BE2C (cell line): Measurements from ENCODE around the gene CRIP2.

Source experiments
- DNase-seq: peaks from one replicate; pipeline ENCODE4 v3.0.0-alpha.2; 2020
- H3K27me3 ChIP-seq: fragments of 250-450 bp; sonication (Bioruptor Pico); 2 replicates; pipeline ENCODE4 v1.5.1; 2020; ENCODE audit warnings: mild to moderate bottlenecking
- H3K36me3 ChIP-seq: fragments of 250-450 bp; sonication (Bioruptor Pico); 2 replicates; pipeline ENCODE4 v1.5.1; 2020; ENCODE audit warnings: mild to moderate bottlenecking
- H3K4me1 ChIP-seq: fragments of 250-450 bp; sonication (Bioruptor Pico); 2 replicates; pipeline ENCODE4 v1.5.1; 2020
- H3K4me3 ChIP-seq: 2 replicates; pipeline ENCODE4 v1.5.1; 2011; ENCODE audit warnings: low read depth, low read length
- H3K9me3 ChIP-seq: fragments of 250-450 bp; sonication (Bioruptor Pico); 2 replicates; pipeline ENCODE4 v1.5.1; 2020
- TF ChIP-seq, protein P1 (sequence below): IDR thresholded peaks from 2 replicates; pipeline ENCODE4 v1.5.1; 2012; ENCODE audit warnings: mild to moderate bottlenecking, low read depth, low read length

Gene CRIP2

DNA sequence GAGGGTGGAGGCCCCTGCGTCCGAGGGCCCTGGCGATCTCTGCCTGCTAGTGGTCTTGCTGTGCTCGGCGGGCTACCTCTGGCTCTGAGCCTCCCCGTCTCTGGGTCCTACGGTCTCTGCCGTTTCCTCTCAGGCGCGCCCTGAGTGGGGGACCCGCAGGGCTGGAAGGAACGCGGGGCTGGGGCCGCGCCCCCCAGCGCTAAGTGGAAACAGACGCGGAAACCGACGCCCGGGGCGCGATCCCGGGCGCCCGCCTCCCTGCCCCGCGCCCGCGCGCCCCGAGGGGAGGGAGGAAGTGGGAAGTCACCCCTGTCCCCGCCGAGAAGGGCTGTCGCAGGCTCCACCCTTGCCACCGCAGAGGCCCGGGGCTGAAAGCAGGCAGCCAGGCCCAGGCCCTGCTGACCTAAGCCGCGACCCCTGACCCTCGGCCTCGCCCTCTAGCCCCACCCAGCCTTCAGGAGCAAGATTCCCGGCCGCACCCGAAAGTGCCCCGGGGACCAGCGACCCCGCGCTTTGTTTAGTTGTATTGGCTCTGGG, 12.9 kb downstream of the CRIP2 start:
- no peak for DNase-seq

DNA sequence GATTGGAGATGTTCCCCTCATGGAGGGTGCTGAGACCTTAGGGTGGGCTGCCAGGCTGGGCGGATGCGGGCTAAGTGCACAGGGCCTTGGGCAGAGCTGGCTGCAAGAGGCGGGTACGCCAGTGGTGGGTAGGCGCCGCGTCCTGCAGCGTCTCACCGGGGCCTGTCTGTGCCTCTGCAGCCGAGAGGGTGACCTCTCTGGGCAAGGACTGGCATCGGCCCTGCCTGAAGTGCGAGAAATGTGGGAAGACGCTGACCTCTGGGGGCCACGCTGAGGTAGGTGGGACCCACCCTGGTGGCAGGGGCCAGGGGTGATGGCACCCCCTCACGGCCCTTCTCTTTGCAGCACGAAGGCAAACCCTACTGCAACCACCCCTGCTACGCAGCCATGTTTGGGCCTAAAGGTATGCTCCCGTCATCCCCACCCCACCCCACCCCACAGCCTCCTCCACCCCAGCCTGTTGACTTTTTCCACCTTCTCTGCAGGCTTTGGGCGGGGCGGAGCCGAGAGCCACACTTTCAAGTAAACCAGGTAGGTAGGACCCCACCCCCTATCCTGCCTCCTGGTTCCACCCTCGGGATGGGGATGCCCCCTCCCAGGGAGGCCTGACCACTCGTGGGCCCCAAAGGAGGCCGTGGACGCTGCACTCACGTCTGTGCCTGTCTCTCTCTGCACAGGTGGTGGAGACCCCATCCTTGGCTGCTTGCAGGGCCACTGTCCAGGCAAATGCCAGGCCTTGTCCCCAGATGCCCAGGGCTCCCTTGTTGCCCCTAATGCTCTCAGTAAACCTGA, 13.6 kb downstream of the CRIP2 start:
- no peak for DNase-seq

More for the DNA sequence above, 12.9 kb downstream of the CRIP2 start:
- H3K4me1 ChIP-seq = peaks cover 49% of the 10 kb centered on the region
- no peaks in the 10 kb centered on the region for H3K9me3 ChIP-seq
- TF ChIP-seq, protein P1, sequence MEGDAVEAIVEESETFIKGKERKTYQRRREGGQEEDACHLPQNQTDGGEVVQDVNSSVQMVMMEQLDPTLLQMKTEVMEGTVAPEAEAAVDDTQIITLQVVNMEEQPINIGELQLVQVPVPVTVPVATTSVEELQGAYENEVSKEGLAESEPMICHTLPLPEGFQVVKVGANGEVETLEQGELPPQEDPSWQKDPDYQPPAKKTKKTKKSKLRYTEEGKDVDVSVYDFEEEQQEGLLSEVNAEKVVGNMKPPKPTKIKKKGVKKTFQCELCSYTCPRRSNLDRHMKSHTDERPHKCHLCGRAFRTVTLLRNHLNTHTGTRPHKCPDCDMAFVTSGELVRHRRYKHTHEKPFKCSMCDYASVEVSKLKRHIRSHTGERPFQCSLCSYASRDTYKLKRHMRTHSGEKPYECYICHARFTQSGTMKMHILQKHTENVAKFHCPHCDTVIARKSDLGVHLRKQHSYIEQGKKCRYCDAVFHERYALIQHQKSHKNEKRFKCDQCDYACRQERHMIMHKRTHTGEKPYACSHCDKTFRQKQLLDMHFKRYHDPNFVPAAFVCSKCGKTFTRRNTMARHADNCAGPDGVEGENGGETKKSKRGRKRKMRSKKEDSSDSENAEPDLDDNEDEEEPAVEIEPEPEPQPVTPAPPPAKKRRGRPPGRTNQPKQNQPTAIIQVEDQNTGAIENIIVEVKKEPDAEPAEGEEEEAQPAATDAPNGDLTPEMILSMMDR = no peak
- H3K4me3 ChIP-seq = peak overlapping the region; percentile 58
- 0 out of 2 replicates have a peak, but pooled peaks cover under 1% of the 10 kb centered on the region for H3K36me3 ChIP-seq
- H3K27me3 ChIP-seq = no peaks in the 10 kb centered on the region

DNA sequence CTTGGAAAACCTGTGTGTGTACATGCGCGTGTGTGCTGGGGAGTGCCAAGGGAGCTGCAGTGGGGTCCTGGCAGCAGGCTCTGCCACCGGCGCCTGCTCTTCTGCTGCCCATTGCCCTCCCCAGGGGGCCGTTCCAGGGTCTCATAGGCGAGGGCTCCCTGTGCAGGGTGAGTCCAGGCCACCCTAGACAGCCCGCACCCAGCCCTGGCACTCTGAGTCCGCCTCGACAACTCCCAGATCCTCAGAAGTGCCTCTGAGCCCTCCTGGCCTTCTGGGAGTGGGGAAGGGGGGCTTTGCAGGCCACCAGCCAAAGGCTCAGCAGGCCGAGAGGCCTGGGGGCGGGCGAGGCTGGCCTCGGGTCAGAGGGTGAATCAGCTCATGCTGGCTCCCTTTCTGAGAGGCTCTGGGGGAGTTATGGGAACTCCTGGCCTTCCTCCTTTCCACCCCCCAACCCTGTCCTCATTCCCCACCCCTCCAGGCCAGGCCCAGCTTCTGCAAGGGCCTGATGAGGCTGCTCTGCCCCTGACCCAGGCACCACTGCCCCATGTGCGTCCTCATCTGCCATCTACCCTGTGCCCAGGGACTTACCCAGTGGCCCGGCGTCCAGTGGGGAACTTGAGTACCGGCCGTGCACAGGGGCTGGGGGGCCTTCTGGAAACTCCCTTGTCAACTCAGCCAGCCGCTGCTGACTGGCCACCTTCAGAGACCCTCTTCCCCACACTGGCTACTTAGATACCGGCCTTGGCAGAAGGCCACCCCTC, 14.3 kb downstream of the CRIP2 start:
- no peaks in the 10 kb centered on the region for H3K27me3 ChIP-seq
- peak overlapping the region; percentile 65 for H3K4me3 ChIP-seq
- H3K4me1 ChIP-seq = peaks cover 35% of the 10 kb centered on the region

More for the DNA sequence above, 13.6 kb downstream of the CRIP2 start:
- Histone ChIP-seq H3K27me3 (no peaks in the 10 kb centered on the region), H3K4me3 (peak overlapping the region; percentile 58), H3K9me3 (no peaks in the 10 kb centered on the region), H3K4me1 (peaks cover 43% of the 10 kb centered on the region), H3K36me3 (0 out of 2 replicates have a peak, but pooled peaks cover 3% of the 10 kb centered on the region)
- TF ChIP-seq, protein P1 = no peak

DNA sequence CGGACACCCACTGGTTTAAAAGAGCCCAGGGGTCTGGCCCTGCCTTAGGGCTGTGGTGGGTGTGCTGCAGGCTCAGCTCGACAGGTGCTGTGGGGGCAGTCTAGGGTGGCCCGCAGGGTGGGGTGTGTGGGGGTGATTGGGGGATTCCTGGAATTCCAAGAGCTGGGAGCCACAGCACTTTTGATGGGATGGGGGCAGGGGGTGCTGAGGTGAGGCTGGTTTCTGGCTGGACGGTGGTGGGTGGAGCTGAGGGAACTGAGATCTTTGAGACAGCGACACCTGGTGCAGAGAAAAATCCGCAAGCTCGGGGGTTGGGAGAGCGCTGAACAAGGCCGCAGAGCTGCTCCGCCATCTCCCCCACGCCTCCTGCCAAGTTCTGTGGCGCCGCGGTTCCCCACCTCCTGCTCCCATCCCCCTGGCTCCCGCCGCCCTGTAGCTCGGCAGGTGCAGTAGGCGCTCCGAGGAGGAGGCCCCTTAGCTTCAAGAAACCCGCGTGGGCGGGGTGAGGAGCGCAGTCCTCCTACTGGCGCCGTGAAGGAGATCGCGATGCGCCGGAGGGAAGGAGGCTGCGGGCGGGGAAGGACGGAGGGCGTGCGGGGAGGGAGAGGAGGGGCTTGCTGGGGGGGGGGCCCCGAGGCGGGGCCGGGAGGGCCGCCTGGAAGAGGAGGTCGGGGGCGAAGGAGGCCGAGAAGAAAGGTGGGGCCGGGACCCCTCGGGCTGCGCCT, 15.1 kb downstream of the CRIP2 start:
- TF ChIP-seq, protein P1 = peak; percentile 74
- Histone ChIP-seq H3K36me3 (0 out of 2 replicates have a peak, but pooled peaks cover 3% of the 10 kb centered on the region), H3K27me3 (no peaks in the 10 kb centered on the region), H3K4me3 (peak overlapping the region; percentile 65), H3K9me3 (no peaks in the 10 kb centered on the region), H3K4me1 (peaks cover 27% of the 10 kb centered on the region)
- DNase-seq = peak; percentile 88

More for the DNA sequence above, 14.3 kb downstream of the CRIP2 start:
- TF ChIP-seq, protein P1 = no peak
- H3K9me3 ChIP-seq = no peaks in the 10 kb centered on the region
- H3K36me3 ChIP-seq = 0 out of 2 replicates have a peak, but pooled peaks cover 3% of the 10 kb centered on the region
- no peak for DNase-seq

DNA sequence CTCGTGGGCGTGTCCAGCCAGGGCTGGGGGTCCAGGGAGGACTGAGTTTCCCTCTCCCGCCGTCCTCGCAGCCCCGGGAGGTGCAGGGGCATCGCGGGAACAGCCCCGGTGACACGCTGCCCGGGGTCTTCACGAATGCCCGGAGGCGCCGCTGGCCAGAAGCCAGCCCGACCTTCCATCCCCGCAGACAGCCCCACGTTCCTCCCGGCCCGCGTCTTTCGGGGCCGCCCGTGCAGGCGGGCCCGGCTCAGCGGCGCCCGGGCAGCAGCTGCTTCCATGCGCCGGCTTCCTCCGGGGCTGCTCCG, 15.6 kb downstream of the CRIP2 start:
- no peak for DNase-seq
- TF ChIP-seq, protein P1 = no peak
- Histone ChIP-seq H3K4me3 (peak overlapping the region; percentile 65), H3K9me3 (no peaks in the 10 kb centered on the region), H3K27me3 (no peaks in the 10 kb centered on the region), H3K36me3 (0 out of 2 replicates have a peak, but pooled peaks cover 3% of the 10 kb centered on the region), H3K4me1 (peaks cover 22% of the 10 kb centered on the region)
